CD4-positive, alpha-beta T cell treated with Interleukin-4 for 4 hours (primary cell): Measurements from ENCODE around the gene CBS.
"Not testable (repeated sequence)": the region's sequence is repeated elsewhere in the genome, so short reads cannot be mapped to it uniquely, and the experiment has no call there.

Experiments used
- DNase-seq: peaks from one replicate; pipeline ENCODE4 v3.0.0-alpha.2; 2020

CBS gene

DNA sequence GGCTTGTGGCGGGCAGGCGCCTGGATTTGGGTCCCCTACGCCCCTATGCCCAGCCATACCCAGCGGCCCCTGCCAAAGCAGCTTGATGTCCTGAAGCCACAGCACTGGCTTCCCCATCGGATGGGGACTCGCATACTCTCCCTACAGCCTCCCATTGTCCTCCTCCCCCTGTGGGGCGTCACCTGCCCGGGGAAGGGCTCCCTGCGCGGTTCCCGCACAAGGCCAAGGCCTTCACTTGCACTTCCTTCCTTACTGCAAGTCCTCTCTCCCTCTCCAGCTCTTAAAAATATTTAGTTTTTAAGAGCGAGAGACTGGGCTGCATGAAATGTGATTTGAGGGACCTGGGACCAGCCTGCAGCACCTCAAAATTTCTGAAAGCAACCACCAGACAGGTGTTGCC, 8.9 kb downstream of the CBS start:
- DNase-seq: not testable (repeated sequence)

DNA sequence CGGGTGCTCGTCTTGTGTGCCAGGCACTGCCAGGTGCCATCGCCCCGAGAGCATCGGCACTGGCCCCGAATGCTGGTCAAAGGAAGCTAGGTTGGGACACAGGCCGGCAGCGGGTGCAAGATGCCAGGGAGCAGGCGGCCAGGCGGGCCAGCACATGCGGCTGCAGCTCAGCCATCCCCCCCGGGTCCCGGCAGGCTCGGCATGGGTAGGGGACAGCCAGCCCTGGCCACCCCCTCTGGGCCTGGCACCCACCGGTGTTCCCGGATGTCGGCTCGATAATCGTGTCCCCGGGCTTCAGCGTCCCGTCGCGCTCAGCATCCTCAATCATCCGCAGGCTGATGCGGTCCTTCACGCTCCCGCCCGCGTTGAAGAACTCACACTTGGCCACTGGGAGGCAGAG, 9.6 kb downstream of the CBS start:
- DNase-seq: not testable (repeated sequence)

DNA sequence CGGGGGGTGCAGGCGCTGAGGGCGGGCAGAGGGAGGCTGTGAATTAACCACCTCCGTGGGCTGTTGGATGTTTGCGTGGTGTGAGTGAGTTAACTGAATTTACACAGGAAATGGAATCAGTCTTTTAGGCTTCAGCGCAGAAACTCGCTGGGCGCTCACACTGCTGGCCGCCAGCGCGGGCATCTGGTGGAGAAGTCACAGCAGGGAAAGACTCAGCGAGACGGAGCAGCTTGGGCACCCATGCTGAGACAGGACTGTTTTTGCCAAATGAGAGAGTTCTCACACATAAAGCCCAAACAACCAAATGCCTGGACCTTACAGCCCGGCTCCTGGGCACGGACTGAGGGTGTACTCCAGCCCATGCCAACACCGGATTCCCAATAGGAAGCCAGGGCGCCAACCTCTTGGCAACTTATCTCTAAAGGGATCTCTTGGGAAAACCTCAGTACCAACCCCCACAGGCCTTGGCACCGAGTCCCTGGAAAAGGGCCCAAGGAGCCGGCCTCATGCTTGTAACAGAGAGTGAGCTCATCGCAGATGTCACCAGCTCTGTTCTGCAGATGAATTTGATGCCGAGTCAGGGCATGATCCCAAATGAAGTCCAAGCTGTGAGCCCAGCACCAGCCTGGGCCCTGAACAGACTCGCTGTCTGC, 11.2 kb downstream of the CBS start:
- not testable (repeated sequence) for DNase-seq

DNA sequence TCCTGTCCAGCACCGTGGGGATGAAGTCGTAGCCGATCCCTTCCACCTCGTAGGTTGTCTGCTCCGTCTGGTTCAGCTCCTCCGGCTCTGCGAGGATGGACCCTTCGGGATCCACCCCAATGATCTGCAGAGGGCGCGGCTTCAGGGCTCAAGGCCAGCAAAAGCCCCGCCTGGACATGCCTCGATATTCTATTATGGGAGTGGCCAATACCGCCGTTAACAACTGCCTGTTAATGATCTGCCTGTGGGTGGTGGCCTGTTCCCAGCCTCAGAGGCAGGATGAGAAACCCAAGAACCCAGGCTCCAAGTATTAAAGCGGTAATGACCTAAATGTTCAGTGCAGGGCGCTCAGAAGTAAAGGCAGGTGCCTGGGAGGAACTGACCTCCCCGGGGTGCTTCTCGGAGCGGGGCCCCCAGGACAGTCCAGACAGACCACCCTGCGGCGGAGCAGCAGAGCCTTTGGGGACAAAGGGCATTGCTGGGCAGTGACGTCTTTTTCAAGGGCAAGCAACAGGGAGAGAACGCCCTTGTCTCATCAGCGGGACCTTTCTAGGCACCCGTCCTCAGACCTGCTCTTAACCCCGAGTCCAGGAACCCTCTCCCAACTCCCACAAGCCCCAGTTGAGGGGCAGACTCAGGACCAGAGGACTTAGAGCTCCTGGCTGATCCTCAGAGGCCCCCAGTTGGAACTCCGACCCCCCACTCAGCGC, 12.5 kb downstream of the CBS start:
- DNase-seq: not testable (repeated sequence)

DNA sequence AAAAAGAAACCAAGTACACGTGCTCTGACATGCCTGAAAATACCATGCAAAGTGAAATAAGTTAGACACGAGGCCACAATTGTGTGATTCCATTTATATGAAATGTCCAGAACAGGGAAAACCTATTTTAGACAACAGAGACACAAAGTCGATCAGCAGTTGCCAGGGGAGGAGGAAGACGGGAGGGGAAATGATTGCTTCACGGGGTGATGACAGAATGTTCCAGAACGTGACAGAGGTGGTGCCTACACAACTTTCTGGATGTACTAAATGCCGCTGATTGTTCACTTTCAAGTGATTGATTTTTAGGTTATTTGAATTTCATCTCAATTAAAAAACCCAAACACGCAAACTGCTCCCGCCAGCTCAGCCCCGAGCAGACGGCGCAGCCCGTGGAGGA, 22.5 kb downstream of the CBS start:
- not testable (repeated sequence) for DNase-seq

DNA sequence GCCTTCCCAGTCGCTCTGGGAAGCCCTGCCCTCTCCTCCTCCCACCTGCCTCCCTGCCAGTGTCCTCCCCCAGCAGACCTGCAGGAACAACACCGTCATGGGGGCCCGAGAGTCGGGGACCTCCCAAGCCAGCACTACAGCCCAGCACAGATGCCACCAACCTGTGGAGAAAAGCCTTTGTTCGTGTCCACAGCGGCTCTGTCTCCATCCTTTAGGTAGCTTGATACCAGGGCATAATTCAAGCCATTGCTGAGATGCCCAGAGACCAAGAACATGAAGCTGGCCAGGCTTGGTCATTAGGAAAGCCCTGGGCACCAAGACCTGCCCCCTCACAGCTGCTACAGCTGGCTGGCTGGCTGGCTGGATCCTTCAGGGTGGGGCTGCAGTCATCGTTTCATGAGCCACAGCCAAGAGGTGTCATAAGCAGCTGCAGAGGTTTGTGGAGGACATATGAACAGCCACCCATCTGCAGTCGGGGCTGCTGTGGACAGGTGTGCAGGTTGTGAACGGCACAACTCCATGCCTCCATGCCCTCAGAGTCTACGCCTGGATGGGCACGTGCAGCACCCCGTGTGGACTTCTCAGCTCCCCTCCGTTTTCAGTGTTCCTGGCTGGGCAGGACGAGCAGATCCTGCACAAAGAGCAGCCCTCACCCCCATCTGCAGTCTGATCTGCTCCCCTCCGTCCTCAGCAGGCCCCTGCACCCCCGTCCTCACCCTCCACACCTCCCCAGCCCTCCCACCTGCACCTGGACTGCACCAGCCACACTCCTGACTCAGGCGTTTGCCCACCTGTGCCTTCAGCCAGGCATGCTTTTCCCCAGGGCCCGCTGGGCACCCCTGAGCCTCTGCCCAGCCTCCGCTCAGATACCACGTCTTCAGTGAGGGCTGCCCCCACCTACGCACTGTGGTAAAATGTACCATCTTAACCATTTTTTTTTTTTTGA, 29.5 kb downstream of the CBS start:
- not testable (repeated sequence) for DNase-seq

DNA sequence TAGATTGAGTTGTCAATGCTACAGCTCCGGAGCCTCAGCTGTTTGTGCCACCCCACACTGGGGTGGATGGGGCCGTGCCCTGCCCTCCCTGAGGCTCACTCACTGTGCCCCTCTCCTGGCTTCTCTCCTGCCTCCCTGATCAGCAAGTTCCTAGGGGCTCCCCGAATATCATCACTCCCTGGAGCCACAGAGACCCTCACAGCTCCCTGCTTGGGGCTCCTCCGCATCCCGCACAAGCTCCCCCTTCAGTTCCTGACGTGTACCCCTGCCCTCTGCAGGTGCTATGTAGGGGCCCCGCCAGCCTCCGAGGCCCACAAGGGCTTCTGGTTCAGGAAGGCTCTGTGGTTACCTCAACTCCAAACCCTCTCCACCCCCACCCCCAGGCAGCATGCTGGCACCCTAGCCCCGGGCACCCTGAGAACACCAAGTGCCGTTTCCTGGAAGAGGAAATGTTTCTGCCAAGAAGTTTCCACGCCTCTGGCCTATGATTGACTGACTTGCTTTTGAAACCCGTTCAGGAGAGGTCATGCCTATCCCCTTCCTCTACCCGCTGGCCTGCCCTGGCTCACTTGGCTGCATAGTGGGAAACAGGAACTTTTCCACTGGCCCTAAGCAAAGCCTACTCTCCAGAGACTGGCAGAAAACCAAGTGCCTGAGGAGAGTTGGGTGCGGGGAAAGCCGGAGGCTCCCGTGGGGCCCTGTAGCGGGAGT, 30.3 kb downstream of the CBS start:
- DNase-seq: not testable (repeated sequence)

DNA sequence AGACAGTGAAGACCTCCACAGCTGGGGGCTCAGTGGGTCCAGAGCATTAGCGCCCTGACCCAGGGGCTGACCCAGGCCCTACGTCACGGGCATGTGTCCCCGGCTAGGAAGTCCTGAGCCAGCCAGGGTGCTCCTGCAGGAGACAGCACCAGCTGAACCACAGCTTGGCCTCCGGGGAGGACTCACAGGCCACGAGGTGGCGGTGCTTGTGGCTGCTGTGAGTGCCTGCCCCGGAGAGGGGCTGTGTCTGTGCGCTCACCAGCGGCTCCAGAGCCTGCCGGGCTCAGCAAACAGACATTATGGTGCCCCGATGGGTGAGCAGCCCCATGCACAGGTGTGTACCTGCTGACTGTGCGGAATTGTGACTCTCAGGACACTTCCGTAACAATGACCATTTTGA, 31.1 kb downstream of the CBS start:
- not testable (repeated sequence) for DNase-seq

DNA sequence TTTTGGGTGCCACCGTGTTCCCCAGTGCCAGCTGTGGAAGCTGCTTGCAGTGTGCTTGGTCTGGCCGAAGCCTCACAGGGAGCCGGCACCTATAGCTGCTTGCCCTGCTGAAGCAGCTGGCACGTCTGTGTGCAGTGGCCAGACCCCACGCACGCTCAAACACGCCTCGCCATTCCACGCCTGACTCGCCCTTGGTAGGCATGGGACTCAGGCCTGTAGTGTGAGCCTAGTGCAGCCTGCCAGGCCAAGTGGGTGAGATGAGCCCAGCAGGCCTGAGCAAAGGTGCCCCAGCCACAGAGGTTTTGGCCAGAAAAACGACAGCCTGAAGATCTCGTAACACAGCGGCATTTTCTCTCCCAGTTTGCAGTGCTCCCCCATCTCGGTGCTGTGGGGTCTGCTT, 32.3 kb downstream of the CBS start:
- DNase-seq: not testable (repeated sequence)

DNA sequence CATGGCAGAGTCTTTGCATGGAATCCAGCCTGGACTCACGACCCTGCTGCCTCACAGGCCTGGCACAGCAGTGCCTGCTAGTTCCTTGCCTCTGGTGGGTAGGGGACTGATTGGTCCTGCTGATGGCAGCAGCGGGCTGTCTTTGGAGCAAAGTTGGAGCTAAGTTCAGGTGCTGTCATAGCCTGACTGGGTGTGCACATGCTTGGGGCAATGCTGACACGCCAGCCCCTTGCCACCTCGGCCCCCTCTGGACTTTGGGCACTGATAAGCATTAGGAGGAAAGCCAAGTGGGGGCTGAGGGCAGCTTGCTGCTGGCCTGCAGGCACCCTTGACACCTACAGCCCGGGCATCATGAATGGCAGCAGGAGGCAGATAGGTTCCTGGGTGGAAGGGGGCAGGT, 33.5 kb downstream of the CBS start:
- DNase-seq: not testable (repeated sequence)

DNA sequence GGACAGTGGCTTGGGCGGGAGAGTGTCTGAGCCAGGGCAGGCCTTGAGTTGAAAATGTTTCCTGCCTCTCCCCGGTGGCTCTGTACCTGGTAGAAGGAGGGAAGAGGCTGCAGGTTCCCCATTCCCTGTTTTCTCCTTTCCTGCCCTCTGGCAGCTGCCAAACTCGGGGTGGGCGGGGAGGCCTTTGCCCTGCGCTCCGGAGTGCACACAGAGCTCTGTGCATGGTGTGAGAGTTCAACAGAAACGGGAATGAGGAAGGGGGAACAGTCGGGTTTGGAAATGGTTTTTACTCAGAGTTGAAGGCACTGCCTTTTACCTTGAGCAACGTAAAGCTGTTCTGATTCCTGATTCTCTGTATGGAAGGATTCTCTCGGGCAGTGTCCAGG, 37.0 kb downstream of the CBS start:
- DNase-seq: not testable (repeated sequence)

DNA sequence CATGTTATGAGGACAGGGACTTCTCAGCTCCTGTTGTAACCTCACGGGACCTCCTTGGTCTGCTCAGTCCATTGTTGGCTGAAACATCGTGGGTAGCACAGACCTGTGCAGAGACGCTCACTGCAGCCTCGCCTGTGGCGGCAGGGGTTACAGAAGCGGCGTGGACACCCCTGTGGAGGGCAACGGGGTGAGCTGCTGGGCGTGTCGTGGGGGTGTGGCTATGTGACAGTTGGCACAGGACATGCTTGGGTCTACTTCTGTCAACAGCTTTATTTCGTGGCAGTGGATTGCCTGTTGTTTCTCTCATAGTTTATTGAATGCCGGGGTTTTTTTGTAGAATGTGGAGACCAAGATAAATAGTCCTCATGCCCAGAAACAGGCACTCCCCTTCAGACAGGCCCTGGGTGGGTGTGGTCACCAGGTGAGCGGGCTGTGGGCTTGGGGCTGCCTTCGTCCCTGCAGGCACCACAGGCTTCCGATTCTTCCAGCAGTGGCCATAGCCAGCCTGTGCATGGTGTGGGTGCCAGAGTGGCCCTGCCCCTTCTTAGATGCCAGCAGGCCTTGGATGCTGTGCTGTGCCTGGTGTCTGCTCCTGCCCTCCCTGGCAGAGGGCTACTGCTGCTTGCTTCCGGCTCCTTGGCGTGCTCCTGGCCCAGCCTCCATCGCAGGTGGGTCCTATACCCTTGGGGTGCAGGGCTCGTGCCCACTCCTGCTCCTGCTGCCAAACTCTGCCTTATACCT, 37.5 kb downstream of the CBS start:
- DNase-seq: not testable (repeated sequence)

DNA sequence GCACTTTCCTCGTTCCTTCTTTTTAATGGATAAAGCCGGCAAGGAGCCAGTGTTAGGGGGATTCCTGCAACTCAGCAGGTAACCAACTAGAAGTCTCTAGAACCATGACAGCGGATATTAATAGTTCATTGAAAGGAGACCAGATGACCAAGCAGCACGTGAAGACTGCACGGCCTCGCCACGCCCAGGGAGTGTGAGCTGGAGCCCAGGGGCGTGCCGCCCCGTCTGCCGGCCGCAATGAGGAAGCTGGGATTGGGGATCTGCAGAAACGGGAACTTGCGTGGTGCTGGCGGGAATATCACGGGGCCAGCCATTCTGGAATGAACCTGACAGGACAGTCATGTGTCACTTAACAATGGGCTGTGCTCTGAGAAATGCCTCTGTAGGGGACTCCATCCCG, 38.7 kb downstream of the CBS start:
- DNase-seq: not testable (repeated sequence)

DNA sequence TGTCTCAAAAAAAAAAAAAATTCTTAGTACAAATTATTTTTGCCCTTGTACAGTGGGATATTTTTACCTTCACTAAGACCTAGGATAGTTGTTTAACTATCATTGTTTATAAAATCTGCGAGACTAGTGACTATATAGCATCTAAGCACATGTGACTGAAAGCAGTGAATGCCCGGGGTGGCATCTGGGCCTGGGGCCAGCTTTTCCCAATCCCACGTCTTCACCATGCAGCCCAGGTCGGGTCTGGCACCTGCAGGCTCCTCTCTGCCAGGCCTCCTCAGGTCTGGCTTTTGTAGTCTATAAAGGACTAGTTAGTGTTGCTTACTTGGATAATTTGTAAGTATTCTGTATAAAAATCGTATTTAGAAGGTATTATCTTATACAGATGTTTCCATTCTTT, 40.8 kb downstream of the CBS start:
- no peak for DNase-seq

DNA sequence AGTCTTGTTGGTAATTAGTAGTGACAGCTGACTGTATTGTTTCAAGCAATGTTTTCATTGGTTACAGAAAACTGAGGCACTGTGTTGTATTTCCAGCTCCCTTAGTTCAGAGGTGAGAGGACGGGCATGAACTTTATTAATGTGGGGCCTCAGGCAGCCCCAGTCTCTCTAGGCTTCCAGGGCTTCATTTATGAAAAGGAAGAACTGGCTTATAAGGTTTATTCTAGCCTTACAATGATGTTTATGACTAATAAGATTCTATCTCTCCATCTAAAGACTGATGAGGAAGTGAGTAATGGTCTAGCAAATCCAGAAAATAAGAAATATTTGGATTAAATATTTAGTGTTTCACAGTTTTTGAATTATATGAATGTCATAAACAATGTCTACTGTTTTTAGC, 41.5 kb downstream of the CBS start:
- DNase-seq: no peak

DNA sequence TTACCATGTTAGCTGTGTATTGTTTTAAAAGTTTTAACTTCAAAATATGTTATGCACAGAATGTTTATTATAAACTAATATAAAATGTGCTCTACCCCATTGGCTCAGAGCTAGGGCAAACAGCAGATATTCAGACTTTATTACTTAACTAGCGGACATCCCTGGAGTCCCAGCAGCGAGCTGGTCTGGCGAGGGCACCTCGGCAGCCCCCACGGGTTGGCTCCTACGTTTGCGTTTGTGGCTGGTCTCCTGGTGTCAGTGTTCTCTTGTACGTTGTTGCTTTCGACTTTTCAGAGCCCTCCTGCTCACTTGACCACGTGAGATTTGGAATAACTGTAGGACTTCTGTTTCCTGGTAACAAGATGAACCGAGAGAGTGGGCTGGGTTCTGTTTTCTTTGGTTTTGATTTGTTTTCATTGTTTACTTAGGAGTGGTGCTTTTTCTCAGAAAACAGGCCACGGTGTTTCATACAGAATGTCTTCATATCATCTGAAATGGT, 44.5 kb downstream of the CBS start:
- no peak for DNase-seq

DNA sequence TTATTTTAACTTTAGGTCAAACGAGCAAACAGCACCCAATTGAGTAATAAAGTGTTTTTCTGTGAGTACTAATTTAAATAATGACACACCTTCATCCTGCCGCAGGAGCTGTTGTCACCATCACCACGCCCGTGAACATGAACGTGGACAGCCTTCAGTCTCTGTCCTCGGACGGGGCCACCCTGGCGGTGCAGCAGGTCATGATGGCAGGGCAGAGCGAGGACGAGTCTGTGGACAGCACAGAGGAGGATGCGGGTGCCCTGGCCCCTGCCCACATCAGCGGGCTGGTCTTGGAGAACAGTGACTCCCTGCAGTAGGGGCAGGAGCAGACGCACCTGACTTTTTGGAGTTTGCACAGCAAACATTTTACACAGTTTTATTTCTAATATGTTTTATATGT, 45.9 kb downstream of the CBS start:
- no peak for DNase-seq

DNA sequence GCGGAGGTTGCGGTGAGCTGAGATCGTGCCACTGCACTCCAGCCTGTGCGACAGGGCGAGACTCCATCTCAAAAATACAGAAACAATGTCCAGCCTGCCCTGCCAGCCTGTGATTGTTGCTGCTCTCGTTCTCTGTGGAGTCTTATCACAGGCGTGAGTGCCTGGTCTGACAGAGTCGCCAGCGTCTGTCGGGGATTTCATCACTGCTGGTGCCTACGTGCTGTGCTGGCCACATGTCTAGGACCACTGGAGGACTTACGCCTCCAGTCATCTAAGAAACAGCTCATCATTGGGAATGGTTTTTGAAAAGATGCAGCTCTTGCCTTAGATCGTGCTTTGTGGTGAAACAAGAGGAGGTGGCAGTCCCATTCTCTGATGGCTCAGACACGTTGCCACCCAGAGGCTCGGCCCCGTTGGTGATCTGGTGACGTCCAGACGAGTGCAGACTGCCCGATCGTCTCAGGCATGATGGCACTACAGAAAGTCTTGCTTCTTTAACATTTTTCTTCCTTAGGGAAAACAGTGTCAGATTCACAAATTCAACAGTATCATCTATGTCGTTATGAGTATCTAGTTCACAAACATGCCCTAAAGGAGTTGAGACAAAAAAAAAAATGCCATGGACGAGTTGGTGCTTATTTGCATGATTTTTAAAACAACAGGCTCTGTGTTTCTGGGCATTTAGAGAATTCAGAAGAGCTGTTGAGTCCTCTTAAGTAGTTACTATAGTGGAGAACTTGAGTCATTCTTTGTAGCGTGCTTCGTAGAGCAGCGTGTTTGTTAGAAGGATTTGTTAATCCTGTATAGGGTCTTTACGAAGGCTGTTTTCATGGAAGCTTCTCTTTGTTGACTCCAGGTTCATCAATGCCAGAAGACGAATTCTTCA, 47.5 kb downstream of the CBS start:
- no peak for DNase-seq

DNA sequence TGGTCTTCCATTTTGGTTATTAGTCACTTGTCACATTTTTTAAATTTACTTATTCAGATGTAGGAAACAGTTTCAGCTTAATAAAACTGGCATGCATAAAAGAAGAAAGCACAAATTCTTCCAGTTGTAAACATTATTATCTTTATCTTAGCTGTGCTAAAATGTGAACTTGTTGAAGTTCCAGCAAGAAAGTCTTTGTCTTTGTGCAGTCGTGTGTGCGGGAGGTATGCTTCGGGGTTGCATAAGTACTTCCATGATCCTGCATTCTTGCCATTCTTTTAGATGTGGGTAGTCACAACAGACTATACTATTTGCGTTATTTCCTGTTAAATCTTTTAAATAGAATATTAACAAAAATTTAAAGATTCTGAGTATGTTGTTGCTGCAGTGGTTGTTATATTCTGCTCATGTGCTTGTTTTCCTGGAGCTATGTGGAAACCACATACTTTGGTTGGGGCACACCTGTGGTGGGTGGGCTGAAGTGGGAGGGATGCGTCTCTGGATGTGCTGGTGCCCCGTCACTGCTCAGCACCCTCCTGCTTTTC, 49.9 kb downstream of the CBS start:
- no peak for DNase-seq

DNA sequence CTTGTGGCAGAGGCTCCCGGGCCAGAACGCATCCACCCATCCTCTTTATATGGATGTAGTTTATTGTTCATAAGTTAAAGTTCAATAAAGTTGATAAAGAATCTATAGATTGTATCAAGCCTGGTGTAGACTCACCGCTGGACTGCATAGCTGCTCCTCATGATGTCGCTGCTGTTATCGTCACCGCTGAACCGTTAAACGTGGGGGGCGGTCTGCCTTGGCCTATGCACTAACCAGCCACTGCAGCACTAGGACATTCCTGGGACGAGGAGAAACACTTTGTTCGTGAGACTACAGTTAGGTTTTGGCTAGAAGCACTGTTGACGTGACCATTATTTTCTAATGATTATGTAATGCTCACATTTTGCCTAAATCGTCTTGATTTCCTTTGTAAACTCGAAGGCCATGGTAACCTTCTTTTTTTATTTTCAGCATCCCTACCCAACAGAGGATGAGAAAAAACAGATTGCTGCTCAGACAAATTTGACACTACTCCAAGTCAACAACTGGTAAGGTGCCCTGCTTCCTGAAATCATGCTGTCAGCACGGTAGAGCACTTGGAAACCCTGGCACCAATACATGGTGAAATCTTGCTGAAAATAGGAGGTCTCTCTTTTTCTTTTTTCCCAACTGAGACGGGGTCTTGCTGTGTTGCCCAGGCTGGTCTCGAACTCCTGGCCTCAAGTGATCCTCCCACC, 51.0 kb downstream of the CBS start:
- no peak for DNase-seq
